ENCODE measurements around the gene PEMT. TPM values are rescaled to one million over a fixed set of nuclear protein-coding genes. Genes with fewer than 3 reads are reported as not detected.
A peak's percentile ranks its signal among the peaks of the same experiment; 100 is the strongest.

PEMT gene
- total RNA-seq, 1 experiment from 2014 or later: 53.1 TPM

DNA sequence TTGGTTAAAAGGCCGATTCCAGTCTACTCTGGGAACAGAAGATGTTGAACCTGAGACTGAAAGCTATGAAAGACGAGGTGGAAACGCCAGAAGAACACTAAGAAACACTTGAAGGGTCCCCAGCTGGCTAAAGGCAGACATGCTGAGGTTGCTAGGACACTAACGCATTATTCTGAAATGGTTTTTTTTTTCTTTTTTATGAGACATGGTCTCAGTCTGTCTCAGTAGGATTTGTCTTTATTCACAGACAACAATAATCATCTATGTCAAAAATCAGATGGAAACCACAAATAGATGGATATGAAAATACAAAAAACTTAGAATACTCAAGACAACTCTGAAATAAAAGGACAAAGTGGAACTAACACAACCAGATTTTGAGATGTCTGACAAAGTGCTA is 60.4 kb downstream of the PEMT start (continued):
- TF ChIP-seq, protein P1, sequence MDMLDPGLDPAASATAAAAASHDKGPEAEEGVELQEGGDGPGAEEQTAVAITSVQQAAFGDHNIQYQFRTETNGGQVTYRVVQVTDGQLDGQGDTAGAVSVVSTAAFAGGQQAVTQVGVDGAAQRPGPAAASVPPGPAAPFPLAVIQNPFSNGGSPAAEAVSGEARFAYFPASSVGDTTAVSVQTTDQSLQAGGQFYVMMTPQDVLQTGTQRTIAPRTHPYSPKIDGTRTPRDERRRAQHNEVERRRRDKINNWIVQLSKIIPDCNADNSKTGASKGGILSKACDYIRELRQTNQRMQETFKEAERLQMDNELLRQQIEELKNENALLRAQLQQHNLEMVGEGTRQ (CRISPR knock-in tag; IDR thresholded peaks at IDR 0.05): no peak
- no peak for TF ChIP-seq ATF2 (CRISPR knock-in tag; IDR thresholded peaks at IDR 0.05; ENCODE audit: borderline replicate concordance, low read depth)
- TF ChIP-seq FOXJ3 (CRISPR knock-in tag; IDR thresholded peaks at IDR 0.05; ENCODE audit: borderline replicate concordance): no peak
- no peak for TF ChIP-seq EMX1 (CRISPR knock-in tag; IDR thresholded peaks at IDR 0.05)
- TF ChIP-seq IRF1 (CRISPR knock-in tag; IDR thresholded peaks at IDR 0.05): no peak
- TF ChIP-seq GABPB1 (CRISPR knock-in tag; IDR thresholded peaks at IDR 0.05): no peak
- no peak for TF ChIP-seq JUN (CRISPR knock-in tag; IDR thresholded peaks at IDR 0.05)
- TF ChIP-seq ZNF512 (CRISPR knock-in tag; IDR thresholded peaks at IDR 0.05; ENCODE audit: borderline replicate concordance): no peak
- TF ChIP-seq E2F1 (CRISPR knock-in tag; IDR thresholded peaks at IDR 0.05): no peak
- no peak for TF ChIP-seq GTF2I (CRISPR knock-in tag; conservative IDR thresholded peaks at IDR 0.05)

DNA sequence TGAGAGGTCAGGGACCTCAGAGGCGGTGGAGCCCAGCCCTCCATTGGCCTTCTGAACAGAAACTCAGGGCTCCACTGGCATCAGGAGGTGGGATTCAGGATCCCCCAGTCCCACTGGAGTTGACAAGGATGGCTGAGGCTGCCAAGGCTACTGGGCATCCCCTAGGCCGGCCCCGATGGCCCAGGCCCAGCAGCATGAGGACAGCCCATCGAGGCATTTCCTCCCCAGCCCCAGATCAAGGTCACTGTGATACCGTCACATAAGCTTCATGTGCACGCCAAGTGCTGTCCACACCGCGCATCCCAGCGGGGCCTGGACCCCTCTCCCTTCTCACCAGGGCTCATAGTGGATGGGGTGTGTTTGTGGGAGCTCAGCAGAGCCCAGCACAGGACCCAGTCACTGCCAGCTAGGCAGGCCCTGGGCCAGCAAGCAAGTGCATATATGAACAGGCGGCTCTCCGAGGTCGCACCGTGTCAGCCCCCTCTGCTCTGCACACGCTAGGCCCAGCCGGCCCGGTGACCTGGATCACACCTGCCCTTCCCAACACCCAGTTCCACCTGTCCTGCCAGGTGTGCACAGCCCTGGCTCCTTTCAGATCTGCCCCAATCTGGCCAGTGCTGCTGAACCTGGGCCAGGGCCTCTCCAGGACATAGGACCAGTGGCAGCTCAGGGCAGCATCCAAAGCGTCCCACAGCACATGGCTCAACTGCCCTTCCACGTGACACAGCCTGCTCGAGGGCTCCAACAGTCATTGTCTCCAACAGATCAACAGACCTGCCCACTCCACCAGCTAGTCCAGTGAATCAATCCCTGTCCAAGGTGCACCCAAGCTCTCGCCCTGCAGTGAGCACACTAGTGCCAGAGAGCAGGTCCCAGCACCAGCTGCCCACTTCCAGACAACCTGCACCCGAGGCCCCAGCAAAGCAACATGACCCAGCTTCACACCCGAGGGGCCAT is 62.5 kb downstream of the PEMT start:
- Mint-ChIP-seq H3K36me3 (peaks cover 5% of the 10 kb centered on the region; the same call in 1 of the 2 replicates), H3K27me3 (ENCODE audit: low read depth) (no peaks in the 10 kb centered on the region; the same call in 1 of the 2 replicates), H3K27ac (peak overlapping the region; percentile 45; the same call in 1 of the 2 replicates), H3K4me3 (no peak overlapping the region), H3K9me3 (0 out of 2 replicates have a peak, but pooled peaks cover 4% of the 10 kb centered on the region), H3K4me1 (peaks cover 13% of the 10 kb centered on the region)
- ATAC-seq: no peak
- DNase-seq (ENCODE audit: low spot score): no peak
- POLR2A ChIA-PET: no interaction called here
- CTCF ChIA-PET: interaction anchor here (1.1 to 1.5 kb wide), 6 partner anchors 9 to 387 kb away, joined by 3 to 5 read pairs (median 3); no protein-coding TSS in a partner anchor
- TF ChIP-seq, protein P2, sequence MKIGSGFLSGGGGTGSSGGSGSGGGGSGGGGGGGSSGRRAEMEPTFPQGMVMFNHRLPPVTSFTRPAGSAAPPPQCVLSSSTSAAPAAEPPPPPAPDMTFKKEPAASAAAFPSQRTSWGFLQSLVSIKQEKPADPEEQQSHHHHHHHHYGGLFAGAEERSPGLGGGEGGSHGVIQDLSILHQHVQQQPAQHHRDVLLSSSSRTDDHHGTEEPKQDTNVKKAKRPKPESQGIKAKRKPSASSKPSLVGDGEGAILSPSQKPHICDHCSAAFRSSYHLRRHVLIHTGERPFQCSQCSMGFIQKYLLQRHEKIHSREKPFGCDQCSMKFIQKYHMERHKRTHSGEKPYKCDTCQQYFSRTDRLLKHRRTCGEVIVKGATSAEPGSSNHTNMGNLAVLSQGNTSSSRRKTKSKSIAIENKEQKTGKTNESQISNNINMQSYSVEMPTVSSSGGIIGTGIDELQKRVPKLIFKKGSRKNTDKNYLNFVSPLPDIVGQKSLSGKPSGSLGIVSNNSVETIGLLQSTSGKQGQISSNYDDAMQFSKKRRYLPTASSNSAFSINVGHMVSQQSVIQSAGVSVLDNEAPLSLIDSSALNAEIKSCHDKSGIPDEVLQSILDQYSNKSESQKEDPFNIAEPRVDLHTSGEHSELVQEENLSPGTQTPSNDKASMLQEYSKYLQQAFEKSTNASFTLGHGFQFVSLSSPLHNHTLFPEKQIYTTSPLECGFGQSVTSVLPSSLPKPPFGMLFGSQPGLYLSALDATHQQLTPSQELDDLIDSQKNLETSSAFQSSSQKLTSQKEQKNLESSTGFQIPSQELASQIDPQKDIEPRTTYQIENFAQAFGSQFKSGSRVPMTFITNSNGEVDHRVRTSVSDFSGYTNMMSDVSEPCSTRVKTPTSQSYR (CRISPR knock-in tag; IDR thresholded peaks at IDR 0.05): no peak
- no peak for TF ChIP-seq ELF4 (CRISPR knock-in tag; IDR thresholded peaks at IDR 0.05; ENCODE audit: low read depth)
- TF ChIP-seq ZNF121 (CRISPR knock-in tag; IDR thresholded peaks at IDR 0.05): no peak
- no peak for TF ChIP-seq E2F4 (CRISPR knock-in tag; IDR thresholded peaks at IDR 0.05; ENCODE audit: borderline replicate concordance, low read depth)
- no peak for TF ChIP-seq IRF1 (CRISPR knock-in tag; IDR thresholded peaks at IDR 0.05)
- TF ChIP-seq GTF2I (CRISPR knock-in tag; conservative IDR thresholded peaks at IDR 0.05): no peak
- TF ChIP-seq FOXK1 (CRISPR knock-in tag; IDR thresholded peaks at IDR 0.05): no peak
- no peak for TF ChIP-seq ZNF263 (CRISPR knock-in tag; IDR thresholded peaks at IDR 0.05; ENCODE audit: low read depth)
- no peak for TF ChIP-seq TEAD1 (CRISPR knock-in tag; IDR thresholded peaks at IDR 0.05)
- TF ChIP-seq ZNF425 (CRISPR knock-in tag; conservative IDR thresholded peaks at IDR 0.05): no peak

All from WTC11 (cell line).